H1 (cell line): ENCODE results near the gene TRPV2.

Experiments used
- EP300 ChIP-seq, 2 experiments: IDR thresholded peaks; 1 replicate in 1 of 2; 2 replicates in 1 of 2; pipeline ENCODE4 v1.6.1; 2011 to 2012; ENCODE audit warnings: low read depth in 2 of 2, low read length in 2 of 2, mild to moderate bottlenecking in 2 of 2, borderline replicate concordance in 1 of 2, inconsistent platforms in 1 of 2, moderate library complexity in 1 of 2
- SP1 ChIP-seq: IDR thresholded peaks from 2 replicates; pipeline ENCODE4 v1.6.1; 2011; ENCODE audit warnings: low read depth, low read length
- TF ChIP-seq, protein P1 (sequence below), 3 experiments: IDR thresholded peaks; 1 replicate in 2 of 3; 2 replicates in 1 of 3; pipeline versions ENCODE4 v1.5.1 to v1.6.1; 2011; ENCODE audit warnings: low read length in 3 of 3, mild to moderate bottlenecking in 3 of 3, inconsistent platforms in 2 of 3, low read depth in 1 of 3, moderate library complexity in 1 of 3; ENCODE audit not compliant: insufficient read depth in 1 of 3; ENCODE audit errors: control extremely low read depth in 1 of 3

DNA sequence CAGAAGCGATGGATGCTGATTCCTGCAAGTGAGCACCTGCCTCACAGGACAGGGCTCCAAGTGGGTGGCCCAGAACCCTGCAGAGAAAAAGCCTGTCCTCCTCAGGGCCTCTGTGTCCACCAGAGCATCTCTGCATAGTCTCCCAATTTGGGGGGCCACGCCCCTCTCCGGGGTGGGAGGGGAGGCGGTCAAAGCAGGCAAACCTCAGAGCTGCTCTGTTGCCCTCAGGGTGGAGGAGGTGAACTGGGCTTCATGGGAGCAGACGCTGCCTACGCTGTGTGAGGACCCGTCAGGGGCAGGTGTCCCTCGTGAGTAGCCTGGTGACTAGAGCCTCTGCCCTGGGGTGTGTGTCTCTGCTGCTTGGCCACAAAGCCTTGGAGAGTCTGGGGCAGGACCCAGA, 19.3 kb downstream of the TRPV2 start:
- TF ChIP-seq, protein P1, sequence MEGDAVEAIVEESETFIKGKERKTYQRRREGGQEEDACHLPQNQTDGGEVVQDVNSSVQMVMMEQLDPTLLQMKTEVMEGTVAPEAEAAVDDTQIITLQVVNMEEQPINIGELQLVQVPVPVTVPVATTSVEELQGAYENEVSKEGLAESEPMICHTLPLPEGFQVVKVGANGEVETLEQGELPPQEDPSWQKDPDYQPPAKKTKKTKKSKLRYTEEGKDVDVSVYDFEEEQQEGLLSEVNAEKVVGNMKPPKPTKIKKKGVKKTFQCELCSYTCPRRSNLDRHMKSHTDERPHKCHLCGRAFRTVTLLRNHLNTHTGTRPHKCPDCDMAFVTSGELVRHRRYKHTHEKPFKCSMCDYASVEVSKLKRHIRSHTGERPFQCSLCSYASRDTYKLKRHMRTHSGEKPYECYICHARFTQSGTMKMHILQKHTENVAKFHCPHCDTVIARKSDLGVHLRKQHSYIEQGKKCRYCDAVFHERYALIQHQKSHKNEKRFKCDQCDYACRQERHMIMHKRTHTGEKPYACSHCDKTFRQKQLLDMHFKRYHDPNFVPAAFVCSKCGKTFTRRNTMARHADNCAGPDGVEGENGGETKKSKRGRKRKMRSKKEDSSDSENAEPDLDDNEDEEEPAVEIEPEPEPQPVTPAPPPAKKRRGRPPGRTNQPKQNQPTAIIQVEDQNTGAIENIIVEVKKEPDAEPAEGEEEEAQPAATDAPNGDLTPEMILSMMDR (IDR thresholded peaks at IDR 0.05; ENCODE audit: control extremely low read depth in 1 of 3, insufficient read depth in 1 of 3, low read depth in 1 of 3, low read length in 3 of 3) = no peak
- TF ChIP-seq SP1 (no peak), EP300 (IDR thresholded peaks at IDR 0.05; ENCODE audit: borderline replicate concordance in 1 of 2, low read depth in 2 of 2, low read length in 2 of 2) (no peak)
